Embryonic facial prominence (tissue), 1 donor: ENCODE measurements around the gene SP140.
"Not testable (repeated sequence)": the region's sequence is repeated elsewhere in the genome, so short reads cannot be mapped to it uniquely, and the experiment has no call there.

Experiments
- DNase-seq: peaks from one replicate; pipeline ENCODE4 v3.0.0-alpha.2; 2016; ENCODE audit errors: extremely low spot score

The SP140 gene

GRCh38 chr2:230224458-230224857, 1.1 kb upstream of the SP140 start:
- DNase-seq = no peak

- no peak for DNase-seq
These were observed 565 bp downstream of the SP140 start for GRCh38 chr2:230226051-230226551.

- no peak for DNase-seq
These were observed 1.7 kb downstream of the SP140 start for GRCh38 chr2:230227216-230227615.

- no peak for DNase-seq
These were observed 4.6 kb downstream of the SP140 start for GRCh38 chr2:230230087-230230486.

- no peak for DNase-seq
These were observed 5.1 kb downstream of the SP140 start for GRCh38 chr2:230230496-230231200.

- no peak for DNase-seq
These were observed 5.7 kb downstream of the SP140 start for GRCh38 chr2:230231251-230231650.

- no peak for DNase-seq
These were observed 8.7 kb downstream of the SP140 start for GRCh38 chr2:230234122-230234722.

- no peak for DNase-seq
These were observed 9.3 kb downstream of the SP140 start for GRCh38 chr2:230234845-230235244.

- DNase-seq = no peak
These were observed 18.7 kb downstream of the SP140 start for GRCh38 chr2:230244211-230244610.

GRCh38 chr2:230246206-230246605, 20.7 kb downstream of the SP140 start:
- DNase-seq = no peak

GRCh38 chr2:230250231-230250630, 24.7 kb downstream of the SP140 start:
- no peak for DNase-seq

- no peak for DNase-seq
These were observed 28.8 kb downstream of the SP140 start for GRCh38 chr2:230254152-230254881.

- no peak for DNase-seq
These were observed 31.3 kb downstream of the SP140 start for GRCh38 chr2:230256733-230257332.

GRCh38 chr2:230258483-230258882, 32.9 kb downstream of the SP140 start:
- no peak for DNase-seq

GRCh38 chr2:230262246-230262645, 36.7 kb downstream of the SP140 start:
- DNase-seq = no peak

- not testable (repeated sequence) for DNase-seq
These were observed 39.4 kb downstream of the SP140 start for GRCh38 chr2:230264945-230265344.

GRCh38 chr2:230266638-230267037, 41.1 kb downstream of the SP140 start:
- no peak for DNase-seq

- no peak for DNase-seq
These were observed 41.5 kb downstream of the SP140 start for GRCh38 chr2:230267059-230267458.

GRCh38 chr2:230267556-230267955, 42.0 kb downstream of the SP140 start:
- DNase-seq = no peak

GRCh38 chr2:230268606-230269243, 43.2 kb downstream of the SP140 start:
- no peak for DNase-seq

GRCh38 chr2:230269715-230270114, 44.2 kb downstream of the SP140 start:
- no peak for DNase-seq

GRCh38 chr2:230282936-230283335, 57.4 kb downstream of the SP140 start:
- DNase-seq = no peak
